ENCODE data around the gene FRMD5. TPM values are rescaled to one million over a fixed set of nuclear protein-coding genes. Genes with fewer than 3 reads are reported as not detected.

Gene FRMD5
- total RNA-seq, 1 donor from 2014 or later, result 62.4 TPM

- TF ChIP-seq CTCF (IDR thresholded peaks at IDR 0.05; ENCODE audit: borderline replicate concordance), result peak; percentile 86
- H3K27me3 ChIP-seq (ENCODE audit: low read depth), result no peaks in the 10 kb centered on the region
- no peaks in the 10 kb centered on the region for H3K36me3 ChIP-seq
- intact Hi-C loops (cut with micrococcal nuclease), result no loop called here
- H3K4me1 ChIP-seq, result peaks cover 24% of the 10 kb centered on the region
- H3K4me3 ChIP-seq, result no peak overlapping the region
- no peak for DNase-seq
- no peaks in the 10 kb centered on the region for H3K9me3 ChIP-seq (replicated peaks)
- no peak overlapping the region for H3K27ac ChIP-seq (replicated peaks)
Observed at GRCh38 chr15:43903864-43904290, 291.2 kb downstream of the FRMD5 start.

- no peak for TF ChIP-seq CTCF (IDR thresholded peaks at IDR 0.05; ENCODE audit: borderline replicate concordance)
- H3K36me3 ChIP-seq, result no peaks in the 10 kb centered on the region
- no peak overlapping the region for H3K27ac ChIP-seq (replicated peaks)
- DNase-seq, result no peak
- peaks cover 31% of the 10 kb centered on the region for H3K4me1 ChIP-seq
- intact Hi-C loops (cut with micrococcal nuclease), result no loop called here
- H3K9me3 ChIP-seq (replicated peaks), result no peaks in the 10 kb centered on the region
- H3K27me3 ChIP-seq (ENCODE audit: low read depth), result no peaks in the 10 kb centered on the region
- no peak overlapping the region for H3K4me3 ChIP-seq
Observed at GRCh38 chr15:43901495-43901894, 293.6 kb downstream of the FRMD5 start.

DNA sequence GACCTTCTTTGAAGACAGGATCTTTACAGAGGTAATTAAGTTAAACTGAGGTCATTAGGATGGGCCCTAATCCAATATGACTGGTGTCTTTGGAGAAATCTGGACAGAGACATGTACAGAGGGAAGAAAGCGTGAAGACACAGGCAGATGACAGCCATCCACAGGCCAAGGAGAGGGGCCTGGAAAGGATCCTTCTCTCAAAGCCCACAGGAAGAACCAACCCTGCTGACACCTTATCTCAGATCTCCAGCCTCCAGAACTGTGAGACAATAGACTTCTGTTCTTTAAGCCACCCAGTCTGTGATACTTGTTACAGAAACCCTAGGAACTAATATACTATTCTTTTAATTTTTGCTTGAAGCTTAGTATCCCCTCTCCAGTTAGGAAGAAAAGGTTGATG is 294.1 kb downstream of the FRMD5 start:
- no peak for DNase-seq
- TF ChIP-seq CTCF (IDR thresholded peaks at IDR 0.05; ENCODE audit: borderline replicate concordance), result no peak
- H3K9me3 ChIP-seq (replicated peaks), result no peaks in the 10 kb centered on the region
- H3K4me1 ChIP-seq, result peaks cover 36% of the 10 kb centered on the region
- no peaks in the 10 kb centered on the region for H3K27me3 ChIP-seq (ENCODE audit: low read depth)
- no peak overlapping the region for H3K27ac ChIP-seq (replicated peaks)
- no peaks in the 10 kb centered on the region for H3K36me3 ChIP-seq
- intact Hi-C loops (cut with micrococcal nuclease), result no loop called here
- H3K4me3 ChIP-seq, result no peak overlapping the region

DNA sequence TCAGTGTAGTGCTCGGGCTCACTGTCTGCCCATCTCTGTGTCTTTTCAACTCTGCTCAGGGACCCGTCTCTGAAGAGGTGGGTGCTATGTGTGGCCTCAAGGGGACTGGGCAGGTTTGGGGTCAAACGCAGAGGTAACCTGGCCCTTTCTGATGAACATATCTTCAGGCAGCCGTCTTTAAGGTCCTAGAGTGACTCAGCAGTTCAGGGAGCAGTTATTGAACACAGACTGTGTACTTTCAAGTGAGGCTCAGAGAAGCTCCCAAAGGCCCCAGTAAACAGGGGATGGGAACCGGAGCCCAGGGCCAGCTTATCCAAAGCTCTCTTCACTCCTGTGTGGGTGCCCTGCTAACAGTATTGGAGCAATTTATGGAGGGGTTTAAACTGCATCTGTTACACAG is 295.1 kb downstream of the FRMD5 start:
- intact Hi-C loops (cut with micrococcal nuclease), result no loop called here

GRCh38 chr15:43898891-43899290 is 296.2 kb downstream of the FRMD5 start:
- Histone ChIP-seq H3K36me3 (no peaks in the 10 kb centered on the region), H3K4me1 (peaks cover 52% of the 10 kb centered on the region), H3K4me3 (no peak overlapping the region), H3K27me3 (ENCODE audit: low read depth) (no peaks in the 10 kb centered on the region), H3K27ac (replicated peaks) (peak overlapping the region; percentile 41), H3K9me3 (replicated peaks) (no peaks in the 10 kb centered on the region)
- intact Hi-C loops (cut with micrococcal nuclease), result no loop called here
- no peak for TF ChIP-seq CTCF (IDR thresholded peaks at IDR 0.05; ENCODE audit: borderline replicate concordance)
- DNase-seq, result no peak

More for the DNA sequence above, 295.1 kb downstream of the FRMD5 start:
- no peaks in the 10 kb centered on the region for H3K36me3 ChIP-seq
- H3K4me1 ChIP-seq, result peaks cover 47% of the 10 kb centered on the region
- no peaks in the 10 kb centered on the region for H3K27me3 ChIP-seq (ENCODE audit: low read depth)
- H3K27ac ChIP-seq (replicated peaks), result peak overlapping the region; percentile 33
- TF ChIP-seq CTCF (IDR thresholded peaks at IDR 0.05; ENCODE audit: borderline replicate concordance), result no peak
- no peak for DNase-seq
- no peak overlapping the region for H3K4me3 ChIP-seq
- H3K9me3 ChIP-seq (replicated peaks), result no peaks in the 10 kb centered on the region

- H3K27me3 ChIP-seq (ENCODE audit: low read depth), result no peaks in the 10 kb centered on the region
- no peaks in the 10 kb centered on the region for H3K9me3 ChIP-seq (replicated peaks)
- no peaks in the 10 kb centered on the region for H3K36me3 ChIP-seq
- no peak for DNase-seq
- TF ChIP-seq CTCF (IDR thresholded peaks at IDR 0.05; ENCODE audit: borderline replicate concordance), result no peak
- H3K4me1 ChIP-seq, result peaks cover 67% of the 10 kb centered on the region
- H3K4me3 ChIP-seq, result no peak overlapping the region
- H3K27ac ChIP-seq (replicated peaks), result peak overlapping the region; percentile 93
- intact Hi-C loops (cut with micrococcal nuclease), result no loop called here
Observed at GRCh38 chr15:43896543-43896942, 298.5 kb downstream of the FRMD5 start.

All from left ventricle myocardium inferior (tissue), 1 donor.